ENCODE measurements around the gene RGPD3.
"Not testable (repeated sequence)": the region's sequence is repeated elsewhere in the genome, so short reads cannot be mapped to it uniquely, and the experiment has no call there.

The RGPD3 gene

DNA sequence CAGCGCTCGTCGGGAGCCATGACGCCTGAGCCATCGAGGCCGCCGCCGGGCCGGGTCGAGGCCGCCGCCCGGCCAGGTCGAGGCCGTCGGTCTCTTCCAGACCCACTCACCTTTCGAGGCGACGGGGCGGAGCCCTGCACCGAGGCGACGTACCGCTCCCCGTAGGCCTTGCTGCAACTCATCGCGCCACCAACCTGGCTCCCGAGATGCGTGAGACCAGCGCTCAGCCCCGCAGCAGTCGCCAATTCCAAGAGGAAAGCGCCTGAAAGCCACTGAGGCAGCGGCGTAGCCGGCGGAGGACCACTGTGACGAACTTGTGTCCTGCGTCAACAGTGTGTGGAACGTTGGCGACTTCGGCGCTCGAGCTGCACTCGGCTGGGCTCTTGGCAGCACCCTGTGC is at the start of gene RGPD3:
Gene RGPD3 (minus strand): TSS at position 307 of the 400 bp plus-strand sequence. CDS start 125 bp downstream, at position 182.
- not testable (repeated sequence) for DNase-seq (ENCODE audit: insufficient read length, low spot score); FAIRE-seq

DNA sequence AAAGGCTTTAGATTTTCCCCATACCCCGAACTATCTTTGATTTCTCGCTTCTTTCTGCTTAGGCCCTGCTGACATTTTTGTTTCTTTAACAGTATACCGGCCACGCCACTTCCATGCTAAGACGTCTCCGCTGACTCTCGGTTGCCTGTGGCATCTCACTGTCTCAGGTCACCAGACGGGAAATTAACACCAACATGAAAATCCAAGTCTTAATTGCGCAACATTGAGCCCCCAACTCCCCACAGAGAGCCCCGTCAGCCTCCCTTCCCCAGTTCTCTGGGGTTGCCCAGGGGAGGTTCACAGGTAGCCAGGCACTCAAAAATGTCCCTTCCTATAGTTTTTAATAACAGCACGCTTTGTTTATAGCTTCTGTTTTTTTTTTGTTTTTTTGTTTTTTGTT is 49.1 kb upstream of the RGPD3 start:
- no peak for DNase-seq (ENCODE audit: insufficient read length, low spot score)
- FAIRE-seq, result no peak

DNA sequence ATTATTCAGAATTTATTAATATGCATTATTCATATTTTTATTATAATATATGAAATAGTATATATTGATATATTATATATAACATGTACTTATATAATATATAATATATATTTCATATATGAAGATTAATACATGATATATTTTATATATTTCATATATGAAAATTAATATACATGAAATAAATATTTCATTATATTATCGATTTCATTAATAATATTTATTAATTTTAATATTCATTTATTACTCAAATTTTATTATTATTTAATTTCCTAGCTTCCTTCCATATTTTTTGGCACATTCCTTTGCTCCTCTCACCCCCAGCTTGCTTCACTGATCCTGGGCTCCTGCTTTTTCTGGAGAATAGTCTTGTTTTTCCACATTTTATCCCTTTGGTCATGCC is 48.7 kb upstream of the RGPD3 start:
- no peak for DNase-seq (ENCODE audit: insufficient read length, low spot score)

DNA sequence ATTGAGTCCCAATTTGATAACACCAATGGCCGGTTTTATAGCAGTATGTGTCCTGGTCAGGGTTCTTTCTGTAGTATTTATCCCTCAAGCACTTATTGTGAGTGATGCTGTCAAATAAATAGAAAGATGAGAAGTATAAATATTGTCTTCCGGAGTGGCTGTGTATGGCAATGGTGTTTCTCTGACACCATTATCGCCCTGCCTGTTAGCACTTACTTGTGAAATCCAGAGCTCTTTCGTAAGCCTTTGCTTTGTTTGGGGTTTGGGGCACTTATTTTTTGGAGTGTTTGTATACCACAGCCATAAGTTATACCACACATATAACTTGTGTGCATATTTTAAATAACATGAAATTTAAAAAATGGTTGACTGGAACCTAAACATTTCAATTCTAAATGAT is 48.2 kb upstream of the RGPD3 start:
- FAIRE-seq (no peak), DNase-seq (ENCODE audit: insufficient read length, low spot score) (no peak)

More for the DNA sequence above, 48.7 kb upstream of the RGPD3 start:
- FAIRE-seq, result no peak

DNA sequence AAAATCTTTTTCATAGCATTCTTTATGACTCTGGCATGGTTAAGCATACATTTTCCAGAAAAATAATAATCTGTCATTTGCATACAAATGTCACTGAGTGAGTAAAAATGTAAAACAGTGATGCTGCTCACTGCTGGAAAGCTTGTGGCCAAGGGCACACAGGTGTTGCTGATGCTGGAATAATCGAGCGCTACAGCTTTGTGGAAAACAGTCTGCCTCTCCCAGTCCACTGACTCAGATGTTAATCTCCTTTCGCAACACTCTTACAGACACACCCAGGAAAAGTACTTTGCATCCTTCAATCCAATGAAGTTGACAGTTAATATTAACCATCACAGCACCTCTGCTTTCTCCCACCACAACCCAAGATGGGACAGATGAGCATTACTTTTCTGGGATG is 46.6 kb upstream of the RGPD3 start:
- FAIRE-seq; DNase-seq (ENCODE audit: insufficient read length, low spot score): not testable (repeated sequence)

DNA sequence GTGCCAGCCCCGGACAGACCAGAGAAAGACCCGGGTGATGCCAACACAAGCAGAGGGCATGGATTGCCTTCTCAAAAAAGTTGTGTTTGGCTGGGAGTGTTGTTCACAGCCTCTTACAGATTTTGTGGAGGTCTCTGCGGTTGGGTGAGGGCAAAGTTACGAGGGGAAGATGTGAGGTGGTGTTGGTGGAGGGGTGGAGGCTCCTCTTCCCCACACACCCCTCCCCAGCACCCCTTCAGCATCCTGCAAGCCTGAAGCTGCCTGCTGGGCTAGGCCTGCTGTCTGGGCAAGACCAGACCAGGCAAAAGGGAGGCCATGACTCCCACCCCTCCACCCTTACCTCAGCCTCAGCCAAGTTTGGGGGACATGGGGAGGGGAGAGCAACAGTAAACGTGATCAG is 45.2 kb upstream of the RGPD3 start:
- FAIRE-seq; DNase-seq (ENCODE audit: insufficient read length, low spot score): not testable (repeated sequence)

DNA sequence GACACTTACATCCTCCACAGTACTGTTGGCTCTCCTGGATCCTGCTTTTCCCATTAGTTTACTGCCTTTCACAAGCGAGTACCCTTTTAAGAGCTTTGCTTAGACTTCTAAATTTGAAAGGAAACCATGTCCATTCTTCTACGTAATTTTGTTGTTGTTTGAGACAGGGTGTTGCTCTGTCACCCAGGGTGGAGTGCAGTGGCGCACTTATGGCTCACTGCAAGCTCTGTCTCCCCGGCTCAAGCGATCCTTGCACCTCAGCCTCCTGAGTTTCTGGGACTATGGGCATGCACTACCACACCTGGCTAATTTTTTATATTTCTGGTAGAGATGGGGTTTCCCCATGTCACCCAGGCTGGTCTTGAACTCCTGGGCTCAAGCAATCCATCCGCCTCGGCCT is 43.7 kb upstream of the RGPD3 start:
- FAIRE-seq; DNase-seq (ENCODE audit: insufficient read length, low spot score): not testable (repeated sequence)

DNA sequence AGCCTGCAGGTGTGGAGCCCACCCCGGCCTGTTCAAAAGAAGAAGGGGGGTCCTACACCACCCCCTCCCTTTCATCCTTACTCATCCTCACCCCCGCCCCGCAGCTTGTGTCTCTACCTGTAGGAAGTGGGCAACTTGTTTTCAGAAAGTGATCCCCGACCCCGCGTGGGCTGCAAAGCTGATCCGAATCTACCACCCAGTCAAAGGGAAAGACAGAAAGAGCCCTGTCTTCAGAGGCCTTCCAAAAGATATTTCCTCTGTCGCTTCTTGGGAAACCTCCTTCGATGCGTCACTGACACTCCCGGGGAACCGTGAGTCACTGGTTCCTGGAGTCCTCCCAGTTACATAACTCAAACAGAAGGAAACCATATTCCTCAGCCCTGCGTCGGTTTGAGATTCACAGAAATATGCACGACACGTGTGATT is 43.3 kb upstream of the RGPD3 start:
- DNase-seq (ENCODE audit: insufficient read length, low spot score); FAIRE-seq: not testable (repeated sequence)

DNA sequence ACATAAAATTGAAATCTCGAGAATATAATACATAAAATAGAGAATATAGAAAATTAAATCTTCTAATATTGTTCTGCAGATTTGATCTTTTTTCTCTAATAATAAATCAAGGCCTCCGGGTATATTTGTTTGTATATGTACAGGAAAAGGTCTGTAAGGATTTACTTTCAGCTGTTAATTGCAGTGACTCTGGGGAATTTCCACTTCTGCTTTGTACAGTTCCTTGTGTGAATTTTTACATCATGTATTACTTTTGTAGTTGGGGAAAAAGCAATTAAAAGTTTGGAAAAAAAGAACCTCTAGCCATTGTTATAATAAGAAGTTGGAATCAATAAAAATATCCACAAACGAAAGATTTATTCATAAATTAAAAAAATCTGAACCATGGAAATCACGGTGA is 42.6 kb upstream of the RGPD3 start:
- not testable (repeated sequence) for DNase-seq (ENCODE audit: insufficient read length, low spot score); FAIRE-seq

DNA sequence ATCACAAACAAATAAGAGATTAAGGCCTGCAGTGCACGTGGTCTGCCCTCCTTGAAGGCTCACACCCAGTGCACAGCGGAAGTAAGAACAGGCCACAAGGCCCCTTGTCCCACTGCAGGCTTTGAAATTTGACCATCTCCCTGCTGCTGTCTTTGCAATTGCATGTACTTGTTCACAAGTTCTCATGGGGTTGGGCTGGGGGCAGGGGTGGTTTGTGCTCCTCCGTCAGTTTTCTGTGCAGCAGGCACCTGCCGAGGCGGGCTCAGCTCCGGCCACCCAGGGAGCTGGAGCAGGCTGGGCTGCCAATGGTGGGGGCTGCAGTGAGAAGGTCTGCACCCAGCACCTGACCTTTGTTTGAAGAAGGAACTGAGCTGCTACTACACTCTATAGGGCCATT is 41.2 kb upstream of the RGPD3 start:
- FAIRE-seq; DNase-seq (ENCODE audit: insufficient read length, low spot score): not testable (repeated sequence)

DNA sequence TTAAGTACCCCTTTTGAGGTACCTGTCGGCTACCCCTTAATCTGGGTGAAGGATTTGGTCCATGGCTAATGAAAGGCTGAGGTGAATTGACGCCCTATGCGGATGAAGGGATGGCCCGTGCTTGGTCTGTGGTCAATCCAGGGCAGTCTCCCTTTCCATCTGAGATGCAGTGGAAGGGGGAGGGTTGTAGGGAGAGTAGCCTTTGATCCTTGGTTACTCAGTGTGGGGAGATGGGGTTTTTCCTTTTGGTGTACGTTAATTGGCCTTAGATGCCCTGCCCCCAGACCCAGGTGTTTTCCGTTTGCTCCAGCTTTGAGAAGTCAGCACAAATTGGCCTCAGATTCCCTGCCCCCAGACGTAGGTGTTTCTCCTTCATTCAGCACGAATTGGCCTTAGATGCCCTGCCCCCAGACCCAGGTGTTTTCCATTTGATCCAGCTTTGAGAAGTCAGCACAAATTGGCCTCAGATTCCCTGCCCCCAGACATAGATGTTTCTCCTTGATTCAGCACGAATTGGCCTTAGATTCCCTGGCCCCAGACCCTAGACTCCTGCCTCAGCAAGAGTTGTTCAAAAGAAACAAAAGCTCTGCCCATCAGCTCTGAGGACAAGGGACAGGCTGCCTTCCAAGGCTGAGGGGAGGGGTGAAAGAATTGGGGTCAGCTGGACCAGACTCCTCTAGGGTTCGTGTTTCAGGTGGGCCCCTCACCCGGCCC is 40.6 kb upstream of the RGPD3 start:
- not testable (repeated sequence) for FAIRE-seq; DNase-seq (ENCODE audit: insufficient read length, low spot score)

DNA sequence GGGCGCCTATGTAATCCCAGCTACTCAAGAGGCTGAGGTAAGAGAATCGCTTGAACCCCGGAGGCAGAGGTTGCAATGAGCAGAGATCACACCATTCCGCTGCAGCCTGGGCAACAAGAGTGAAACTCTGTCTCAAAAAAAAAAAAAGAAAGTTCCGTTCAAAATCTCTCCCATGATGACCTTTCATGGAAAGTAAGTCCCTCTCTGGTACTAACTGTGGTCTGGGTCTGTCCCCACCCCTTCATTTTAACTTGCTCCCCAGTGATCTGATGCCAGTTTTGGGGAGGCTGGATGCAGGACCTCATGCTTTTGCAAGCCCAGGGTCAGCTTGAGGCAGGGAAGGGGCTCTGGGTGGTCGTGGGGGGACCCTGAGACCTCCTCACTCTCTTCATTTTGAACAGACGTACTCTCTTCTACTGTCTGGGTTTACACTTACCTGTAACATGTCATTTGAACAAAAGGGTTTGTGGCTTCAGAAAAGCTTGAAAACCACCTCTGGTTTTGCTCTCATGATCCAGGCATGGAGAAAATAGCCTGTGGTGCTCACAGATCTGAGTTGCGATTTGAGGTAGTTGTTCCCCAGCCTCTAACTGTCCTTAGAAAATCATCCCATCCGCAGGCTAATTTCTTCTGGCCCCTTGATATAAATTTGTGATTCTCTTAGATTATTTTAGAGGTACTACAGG is 37.9 kb upstream of the RGPD3 start:
- not testable (repeated sequence) for DNase-seq (ENCODE audit: insufficient read length, low spot score)
- FAIRE-seq, result peak; percentile 14

DNA sequence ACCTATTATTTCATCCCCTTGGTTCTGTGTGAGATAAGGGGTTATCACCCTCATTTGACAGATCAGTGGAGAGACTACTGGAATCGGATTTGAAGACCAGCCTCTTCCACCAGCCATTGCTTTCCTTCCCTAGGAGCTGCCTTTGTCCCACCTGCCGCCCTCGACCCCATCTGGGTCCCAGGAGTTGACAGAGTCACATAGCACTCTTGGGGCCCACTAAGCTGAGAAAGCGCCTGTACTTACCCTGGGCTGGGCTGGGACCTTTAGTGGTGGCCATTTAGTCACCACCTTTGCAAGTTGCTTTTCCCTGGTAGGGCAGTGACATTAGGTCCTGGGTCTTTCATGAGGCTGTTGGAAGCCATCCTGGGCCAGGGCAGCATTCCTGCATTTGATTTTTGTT is 36.6 kb upstream of the RGPD3 start:
- DNase-seq (ENCODE audit: insufficient read length, low spot score); FAIRE-seq: not testable (repeated sequence)

DNA sequence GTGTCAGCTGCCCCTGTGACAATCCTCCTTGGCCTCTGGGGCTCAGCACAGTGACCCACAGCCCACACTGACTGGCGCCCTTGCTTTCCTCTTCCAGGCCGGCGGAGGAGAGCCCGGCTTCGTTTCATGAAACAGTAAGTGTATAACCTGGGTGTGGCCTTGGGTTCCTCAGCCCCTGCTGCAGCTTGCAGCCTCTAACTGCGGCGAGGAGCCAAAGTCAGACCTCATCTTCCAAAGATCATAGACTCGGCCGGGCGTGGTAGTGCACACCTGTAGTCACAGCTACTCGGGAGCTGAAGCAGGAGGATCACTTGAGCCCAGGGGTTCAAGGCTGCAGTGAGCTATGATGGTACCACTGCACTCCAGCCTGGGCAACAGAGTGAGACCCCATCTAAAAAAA is 36.0 kb upstream of the RGPD3 start:
- DNase-seq (ENCODE audit: insufficient read length, low spot score); FAIRE-seq: not testable (repeated sequence)

DNA sequence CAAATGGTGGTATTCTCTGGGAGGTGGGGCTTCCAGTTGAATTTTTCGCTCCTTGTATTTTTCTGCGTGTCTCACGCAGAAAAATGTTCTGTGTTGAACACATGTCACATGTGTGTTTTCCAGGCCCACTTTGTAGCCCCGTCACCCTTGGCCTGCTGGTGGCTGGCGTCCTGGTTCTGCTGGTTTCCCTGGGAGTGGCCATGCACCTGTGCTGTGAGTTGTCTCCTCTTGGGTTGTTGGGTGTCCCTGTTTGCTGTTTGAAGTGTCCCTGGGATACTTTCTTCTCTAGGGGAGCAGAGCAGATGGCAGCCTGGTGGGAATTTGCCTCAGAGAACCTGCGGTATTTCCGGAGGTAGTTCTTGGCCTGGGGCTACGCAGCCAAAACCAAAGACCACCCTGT is 34.1 kb upstream of the RGPD3 start:
- DNase-seq (ENCODE audit: insufficient read length, low spot score); FAIRE-seq: not testable (repeated sequence)

DNA sequence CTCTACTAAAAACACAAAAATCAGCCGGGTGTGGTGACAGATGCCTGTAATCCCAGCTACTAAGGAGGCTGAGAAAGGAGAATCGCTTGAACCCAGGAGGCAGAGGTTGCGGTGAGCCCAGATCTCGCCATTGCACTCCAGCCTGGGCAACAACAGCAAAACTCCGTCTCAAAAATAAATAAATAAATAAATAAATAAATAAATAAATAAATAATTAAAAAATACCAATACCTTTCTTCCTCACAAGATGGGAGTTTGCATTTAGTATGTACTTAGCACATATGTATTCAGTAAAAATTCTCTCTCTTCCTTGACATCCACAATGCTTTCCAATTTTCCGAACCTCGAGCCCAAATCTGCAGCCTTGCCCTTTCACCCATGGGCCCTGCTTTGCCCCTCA is 32.1 kb upstream of the RGPD3 start:
- DNase-seq (ENCODE audit: insufficient read length, low spot score); FAIRE-seq: not testable (repeated sequence)

DNA sequence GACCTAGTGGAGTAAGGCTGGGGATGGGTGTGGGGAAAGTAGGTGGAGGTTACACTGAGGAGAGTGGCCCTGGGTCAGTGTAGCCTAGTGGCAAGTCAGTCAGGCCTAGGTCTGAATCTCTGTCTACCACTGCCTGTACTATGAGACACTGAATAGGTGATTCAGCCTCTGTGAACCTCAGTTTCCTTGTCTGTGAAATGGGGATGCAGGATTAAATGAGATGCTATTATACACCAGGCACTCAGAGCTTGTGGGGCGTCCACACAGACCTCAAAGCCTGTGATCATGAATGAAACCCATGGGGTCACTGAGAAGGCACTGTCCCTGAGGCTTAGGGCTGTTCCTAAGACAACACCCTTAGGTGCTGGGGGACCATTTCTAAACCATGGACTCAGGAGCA is 30.3 kb upstream of the RGPD3 start:
- not testable (repeated sequence) for DNase-seq (ENCODE audit: insufficient read length, low spot score); FAIRE-seq

DNA sequence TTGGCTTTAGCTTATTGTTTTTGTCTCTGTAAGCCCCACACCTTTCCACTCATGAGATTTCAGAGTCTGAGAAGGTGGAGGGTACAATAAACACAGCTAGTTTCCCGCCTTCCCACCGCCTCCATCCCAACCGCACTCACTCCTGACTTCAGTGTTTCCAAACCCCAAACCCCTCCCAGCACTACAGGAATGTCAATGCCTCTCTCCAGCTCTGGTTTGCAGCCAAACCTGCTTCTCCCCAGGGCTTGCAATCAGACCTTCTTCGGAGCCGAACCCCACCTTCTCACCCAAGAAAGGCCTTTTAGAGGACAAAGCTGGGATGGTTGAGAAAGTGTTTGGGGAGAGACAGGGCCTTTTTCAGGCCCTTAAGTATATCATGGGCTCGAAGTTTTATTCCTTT is 24.7 kb upstream of the RGPD3 start:
- not testable (repeated sequence) for FAIRE-seq

DNA sequence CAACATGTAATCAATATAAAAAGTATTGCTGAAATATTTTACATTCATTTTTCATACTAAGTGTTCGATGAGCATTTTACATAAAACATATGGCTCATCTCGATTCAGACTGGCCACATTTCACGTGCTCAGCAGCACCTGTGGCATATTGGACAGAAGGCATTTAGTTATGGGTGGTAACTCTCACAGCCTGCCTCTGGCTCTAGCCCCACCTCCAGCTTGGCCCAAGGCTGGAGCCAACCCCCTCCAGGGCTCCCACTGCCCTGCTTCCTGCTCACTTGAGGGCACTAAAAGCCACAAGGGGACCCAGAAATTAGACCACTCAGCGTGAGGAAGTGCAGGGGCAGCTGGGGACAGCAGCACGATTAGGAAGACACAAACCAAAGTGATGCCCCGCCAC is 24.2 kb upstream of the RGPD3 start:
- FAIRE-seq; DNase-seq (ENCODE audit: insufficient read length, low spot score): not testable (repeated sequence)

More for the DNA sequence above, 24.7 kb upstream of the RGPD3 start:
- not testable (repeated sequence) for DNase-seq (ENCODE audit: insufficient read length, low spot score)

DNA sequence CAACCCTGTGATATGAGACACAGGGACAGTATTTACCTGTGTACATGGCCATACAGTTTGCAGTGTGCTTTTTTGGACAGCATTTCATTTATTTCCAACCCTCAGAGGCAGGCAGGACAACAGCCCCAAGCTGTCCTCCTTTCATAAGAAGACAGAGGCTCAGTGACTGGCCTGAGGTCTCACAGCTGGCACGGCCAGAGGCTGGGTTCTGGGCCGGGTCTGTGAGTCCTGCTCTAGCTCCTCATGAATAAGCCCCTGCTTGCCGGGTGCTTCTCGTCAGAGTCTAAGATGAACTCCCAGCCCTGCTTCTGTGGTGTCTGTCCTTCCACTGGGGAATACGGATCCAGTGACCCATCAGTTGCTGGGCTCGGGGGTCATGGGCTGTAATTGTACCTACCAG is 21.5 kb upstream of the RGPD3 start:
- not testable (repeated sequence) for DNase-seq (ENCODE audit: insufficient read length, low spot score); FAIRE-seq

DNA sequence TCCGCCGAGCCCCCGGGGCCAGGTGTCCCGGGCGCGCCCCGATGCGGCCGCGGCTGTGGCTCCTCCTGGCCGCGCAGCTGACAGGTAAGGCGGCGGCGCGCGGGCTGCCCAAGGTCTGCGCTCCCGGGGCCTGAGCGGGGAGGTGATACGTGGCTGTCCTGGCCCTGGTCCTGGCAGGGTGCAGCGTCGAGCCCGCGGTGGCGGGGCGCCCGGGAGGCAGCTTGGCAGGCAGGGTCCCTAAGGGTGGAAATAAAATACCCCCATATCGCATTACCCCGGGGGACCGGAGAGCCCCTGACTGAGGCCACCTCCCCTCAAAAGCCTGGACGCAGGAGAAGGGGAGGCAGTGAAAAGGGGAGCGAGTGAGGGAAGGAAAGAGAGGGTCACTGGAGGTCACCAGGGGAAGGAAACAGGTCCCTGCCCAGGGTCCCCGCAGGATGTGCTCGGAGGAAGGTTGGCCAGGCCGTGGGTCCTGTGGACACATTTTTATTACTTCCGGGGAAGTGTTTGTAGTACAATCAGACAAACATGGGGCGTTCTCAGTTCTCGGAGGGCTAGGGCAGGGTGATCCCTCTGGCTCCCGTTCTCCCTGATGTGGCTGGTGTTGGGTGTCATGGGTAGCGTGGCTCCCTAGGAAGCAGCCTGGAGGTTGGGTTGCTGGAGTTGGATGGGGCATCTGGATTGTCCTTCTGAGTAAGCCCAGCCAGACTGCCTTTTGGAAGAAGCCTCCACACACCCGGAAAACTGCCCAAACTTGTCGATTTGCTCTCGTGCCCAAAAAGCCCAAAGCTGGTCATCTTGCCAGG is 19.4 kb upstream of the RGPD3 start:
- DNase-seq (ENCODE audit: insufficient read length, low spot score); FAIRE-seq: not testable (repeated sequence)

Measured in GM19239 (cell line).